ENCODE results near the gene GSTA4. TPM values are rescaled to one million over a fixed set of nuclear protein-coding genes. Genes with fewer than 3 reads are reported as not detected.
"Not testable (repeated sequence)": the region's sequence is repeated elsewhere in the genome, so short reads cannot be mapped to it uniquely, and the experiment has no call there.

Gene GSTA4
- total and polyA plus RNA-seq, 11 donors: 8.5 to 17.0 (median 12.0) TPM

DNA sequence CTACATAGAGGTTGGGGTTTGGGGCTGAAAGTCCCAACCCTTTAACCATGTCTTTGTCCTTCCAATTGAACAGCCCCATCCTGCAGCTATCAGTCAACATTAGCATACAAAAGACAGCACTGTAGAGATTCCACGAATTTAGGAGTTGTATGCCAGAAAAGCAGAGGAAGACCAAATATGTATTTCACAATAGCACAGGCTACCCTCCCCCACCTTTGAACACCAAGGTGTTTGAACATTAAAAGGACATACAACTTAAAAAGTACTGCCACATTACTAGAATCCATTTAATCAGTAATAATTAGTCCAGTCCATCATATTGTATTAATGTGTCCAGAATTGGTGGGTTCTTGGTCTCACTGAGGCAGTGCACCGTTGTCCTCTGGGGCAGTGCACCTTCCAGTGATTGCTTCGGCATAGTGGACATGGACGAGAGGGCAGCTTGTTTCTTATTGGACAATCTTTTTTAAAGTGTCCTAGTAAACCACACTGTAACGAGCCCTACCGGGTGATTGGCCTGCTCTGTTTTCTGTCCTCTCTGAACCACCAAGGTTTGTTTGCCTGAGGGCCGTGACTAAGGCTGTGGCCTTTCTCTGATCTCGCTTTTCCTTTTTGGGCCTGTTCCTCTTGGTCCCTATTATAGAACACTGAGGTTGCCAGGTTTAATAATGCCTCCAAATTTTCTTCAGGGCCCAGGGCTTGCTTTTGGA, 36.4 kb downstream of the GSTA4 start:
- no peak for DNase-seq
- ATAC-seq: no peak
- Histone ChIP-seq H3K27me3 (no peaks in the 10 kb centered on the region), H3K36me3 (no peaks in the 10 kb centered on the region), H3K27ac (no peak overlapping the region), H3K9me3 (peaks cover 0 to 9% (median 0%) of the 10 kb centered on the region in 12 donors), H3K4me3 (no peak overlapping the region), H3K4me1 (no peaks in the 10 kb centered on the region)
- intact Hi-C loops (cut with DNase I): no loop called here
- 63 to 80% (median 69%) methylated on average over 8 of the region's 8 CpGs for WGBS, 4 donors
- TF ChIP-seq POLR2A (IDR thresholded peaks at IDR 0.05) (no peak), CTCF (IDR thresholded peaks at IDR 0.05) (no peak)

GRCh38 chr6:52955871-52956270, 39.2 kb downstream of the GSTA4 start:
- intact Hi-C loops (cut with DNase I): no loop called here
- H3K4me3 ChIP-seq: no peak overlapping the region
- DNase-seq (no peak), ATAC-seq (no peak)
- TF ChIP-seq CTCF (IDR thresholded peaks at IDR 0.05) (no peak), POLR2A (IDR thresholded peaks at IDR 0.05) (no peak)
- WGBS, 4 donors: 74 to 93% (median 89%) methylated on average over 7 of the region's 7 CpGs
- H3K27ac ChIP-seq: no peak overlapping the region
- H3K36me3 ChIP-seq: no peaks in the 10 kb centered on the region
- peaks cover 0 to 2% (median 0%) of the 10 kb centered on the region in 12 donors for H3K9me3 ChIP-seq
- no peaks in the 10 kb centered on the region for H3K4me1 ChIP-seq
- no peaks in the 10 kb centered on the region for H3K27me3 ChIP-seq

- TF ChIP-seq CTCF (IDR thresholded peaks at IDR 0.05) (no peak), POLR2A (IDR thresholded peaks at IDR 0.05) (no peak)
- H3K4me1 ChIP-seq: no peaks in the 10 kb centered on the region
- no peak overlapping the region for H3K4me3 ChIP-seq
- H3K27ac ChIP-seq: no peak overlapping the region
- no peaks in the 10 kb centered on the region for H3K36me3 ChIP-seq
- WGBS, 4 donors: 61 to 77% (median 64%) methylated on average over 6 of the region's 6 CpGs
- ATAC-seq (no peak), DNase-seq (no peak)
- intact Hi-C loops (cut with DNase I): no loop called here
- H3K9me3 ChIP-seq: no peaks in the 10 kb centered on the region
- H3K27me3 ChIP-seq: no peaks in the 10 kb centered on the region
These were observed 40.9 kb downstream of the GSTA4 start for GRCh38 chr6:52953911-52954839.

GRCh38 chr6:52946306-52946705, 48.8 kb downstream of the GSTA4 start:
- intact Hi-C loops (cut with DNase I): no loop called here
- H3K27me3 ChIP-seq: peaks cover 0 to 11% (median 0%) of the 10 kb centered on the region in 9 donors
- no peak for DNase-seq

GRCh38 chr6:52942821-52943220, 52.3 kb downstream of the GSTA4 start:
- H3K36me3 ChIP-seq; H3K9me3 ChIP-seq; ATAC-seq; H3K27ac ChIP-seq; H3K4me3 ChIP-seq; DNase-seq; intact Hi-C loops (cut with DNase I); H3K4me1 ChIP-seq: not testable (repeated sequence)
- 89 to 93% (median 91%) methylated on average over 10 of the region's 10 CpGs for WGBS, 4 donors
- H3K27me3 ChIP-seq: peaks cover 0 to 11% (median 0%) of the 10 kb centered on the region in 9 donors

More at GRCh38 chr6:52946306-52946705, 48.8 kb downstream of the GSTA4 start:
- Histone ChIP-seq H3K4me3 (no peak overlapping the region), H3K4me1 (no peaks in the 10 kb centered on the region), H3K27ac (no peak overlapping the region), H3K36me3 (no peaks in the 10 kb centered on the region), H3K9me3 (no peaks in the 10 kb centered on the region)
- no peak for TF ChIP-seq CTCF (IDR thresholded peaks at IDR 0.05)
- TF ChIP-seq POLR2A (IDR thresholded peaks at IDR 0.05): no peak
- WGBS, 4 donors: 7 to 19% (median 17%) methylated on average over 5 of the region's 5 CpGs
- no peak for ATAC-seq

Measured in heart left ventricle (tissue), 16 donors.